HFFc6 (cell line): ENCODE data around the gene FCN2. TPM values are rescaled to one million over a fixed set of nuclear protein-coding genes. Genes with fewer than 3 reads are reported as not detected.

Source experiments
- DNase-seq: peaks from one replicate; pipeline ENCODE4 v3.0.0-alpha.2; 2018
- H3K27ac Mint-ChIP-seq: 2 replicates; pipeline ENCODE4 v1.8.0; 2020; ENCODE audit warnings: mild to moderate bottlenecking, mixed read lengths
- H3K27me3 Mint-ChIP-seq: 2 replicates; pipeline ENCODE4 v1.8.0; 2021; ENCODE audit warnings: mild to moderate bottlenecking, moderate library complexity, mixed read lengths; ENCODE audit not compliant: insufficient read depth
- H3K36me3 Mint-ChIP-seq: 2 replicates; pipeline ENCODE4 v1.8.0; 2021; ENCODE audit warnings: low read depth, mixed read lengths
- H3K4me1 Mint-ChIP-seq: 2 replicates; pipeline ENCODE4 v1.8.0; 2020; ENCODE audit warnings: low read depth, mixed read lengths
- H3K4me3 Mint-ChIP-seq: 2 replicates; pipeline ENCODE4 v1.8.0; 2020; ENCODE audit warnings: mild to moderate bottlenecking, moderate library complexity, mixed read lengths
- H3K9me3 Mint-ChIP-seq: 2 replicates; pipeline ENCODE4 v1.8.0; 2020; ENCODE audit warnings: mild to moderate bottlenecking, mixed read lengths
- CTCF ChIP-seq: fragments of 200-600 bp; sonication (generic); IDR thresholded peaks from 2 replicates; pipeline ENCODE4 v1.5.0; 2021; ENCODE audit warnings: antibody characterized with exemption, mild to moderate bottlenecking
- total RNA-seq, 6 experiments: library from RNA; stranded (reverse); fragmentation: NEBNext Ultra II Directional; extraction: Animal tissue kit (Norgen Biotek cat#: 25700); gene quantifications; 2 replicates in 1 of 6; 3 replicates in 5 of 6; pipeline ENCODE4 v1.2.3, GENCODE V29; 2021

The FCN2 gene
- total RNA-seq, 6 experiments from 2014 or later = not detected

GRCh38 chr9:134860510-134860909, 20.1 kb upstream of the FCN2 start:
- H3K9me3 Mint-ChIP-seq = peaks cover 20% of the 10 kb centered on the region
- no peak overlapping the region for H3K27ac Mint-ChIP-seq
- no peak for TF ChIP-seq CTCF
- H3K4me3 Mint-ChIP-seq = no peak overlapping the region
- H3K27me3 Mint-ChIP-seq = peaks cover 31% of the 10 kb centered on the region
- H3K36me3 Mint-ChIP-seq = peaks cover 5% of the 10 kb centered on the region; the same call in 1 of the 2 replicates
- H3K4me1 Mint-ChIP-seq = peaks cover 13% of the 10 kb centered on the region
- DNase-seq = no peak

- Mint-ChIP-seq H3K4me3 (no peak overlapping the region), H3K4me1 (peaks cover 13% of the 10 kb centered on the region), H3K9me3 (peaks cover 18% of the 10 kb centered on the region), H3K27ac (no peak overlapping the region), H3K27me3 (peaks cover 27% of the 10 kb centered on the region), H3K36me3 (peaks cover 5% of the 10 kb centered on the region; the same call in 1 of the 2 replicates)
- TF ChIP-seq CTCF = no peak
- no peak for DNase-seq
These were observed 18.8 kb upstream of the FCN2 start for GRCh38 chr9:134861595-134862334.

GRCh38 chr9:134863306-134863902, 17.2 kb upstream of the FCN2 start:
- DNase-seq = no peak

GRCh38 chr9:134863941-134864820, 16.4 kb upstream of the FCN2 start:
- H3K36me3 Mint-ChIP-seq = no peaks in the 10 kb centered on the region
- DNase-seq = no peak
- no peak overlapping the region for H3K27ac Mint-ChIP-seq

More at GRCh38 chr9:134863306-134863902, 17.2 kb upstream of the FCN2 start:
- peaks cover 6% of the 10 kb centered on the region for H3K4me1 Mint-ChIP-seq
- no peaks in the 10 kb centered on the region for H3K36me3 Mint-ChIP-seq
- H3K27ac Mint-ChIP-seq = no peak overlapping the region
- no peak for TF ChIP-seq CTCF
- no peak overlapping the region for H3K4me3 Mint-ChIP-seq
- peaks cover 9% of the 10 kb centered on the region for H3K9me3 Mint-ChIP-seq
- peaks cover 20% of the 10 kb centered on the region for H3K27me3 Mint-ChIP-seq

More at GRCh38 chr9:134863941-134864820, 16.4 kb upstream of the FCN2 start:
- H3K4me3 Mint-ChIP-seq = no peak overlapping the region
- no peak for TF ChIP-seq CTCF
- H3K4me1 Mint-ChIP-seq = no peaks in the 10 kb centered on the region
- H3K9me3 Mint-ChIP-seq = peaks cover 9% of the 10 kb centered on the region
- H3K27me3 Mint-ChIP-seq = peaks cover 23% of the 10 kb centered on the region
